ENCODE results near the gene FOXN3. TPM values are rescaled to one million over a fixed set of nuclear protein-coding genes. Genes with fewer than 3 reads are reported as not detected.

The FOXN3 gene
- polyA plus RNA-seq, 1 of the 3 experiments (the other 2 are of a cell fraction): 9.8 TPM

GRCh38 chr14:89319687-89320086 lies 97.3 kb downstream of the FOXN3 start:
- no peak for TF ChIP-seq CHD2 (IDR thresholded peaks at IDR 0.05; ENCODE audit: low read length, partially characterized antibody)
- ChIA-PET POLR2A (no interaction called here), CTCF (no interaction called here)
- Histone ChIP-seq H3F3A (replicated peaks; ENCODE audit: insufficient read depth) (no peaks in the 10 kb centered on the region), H3K27ac (ENCODE audit: low read depth in 2 of 2, low read length in 1 of 2) (no peak overlapping the region), H3K4me1 (ENCODE audit: control insufficient read depth in 1 of 2, insufficient read depth in 2 of 2, low read depth in 1 of 2, low read length in 1 of 2) (peaks cover 0 to 9% of the 10 kb centered on the region in 2 experiments; a peak in 1 of 4 replicates), H3K27me3 (ENCODE audit: insufficient read depth) (no peaks in the 10 kb centered on the region), H2AFZ (ENCODE audit: low read depth) (no peak overlapping the region), H4K20me1 (ENCODE audit: insufficient read depth) (no peaks in the 10 kb centered on the region), H3K79me2 (ENCODE audit: insufficient read depth) (no peaks in the 10 kb centered on the region), H3K36me3 (replicated peaks in 1 of 2; ENCODE audit: control insufficient read depth in 1 of 2, insufficient read depth in 2 of 2, low read length in 1 of 2) (no peaks in the 10 kb centered on the region), H3K4me3 (ENCODE audit: low read depth in 2 of 2, low read length in 1 of 2) (no peak overlapping the region), H3K9ac (no peak overlapping the region), H3K9me3 (no peaks in the 10 kb centered on the region), H3K4me2 (no peak overlapping the region), H3K9me2 (no peaks in the 10 kb centered on the region)
- DNase-seq: no peak
- 89% methylated on average over 4 of the region's 4 CpGs for WGBS (ENCODE audit: low lambda C conversion rate)

GRCh38 chr14:89317051-89317691 lies 99.9 kb downstream of the FOXN3 start:
- H4K20me1 ChIP-seq (ENCODE audit: insufficient read depth): no peaks in the 10 kb centered on the region
- no peak overlapping the region for H3K9ac ChIP-seq
- no peak overlapping the region for H3K4me2 ChIP-seq
- no peaks in the 10 kb centered on the region for H3F3A ChIP-seq (replicated peaks; ENCODE audit: insufficient read depth)
- no peak for DNase-seq
- no peaks in the 10 kb centered on the region for H3K79me2 ChIP-seq (ENCODE audit: insufficient read depth)
- WGBS (ENCODE audit: low lambda C conversion rate): 93% methylated on average over 4 of the region's 4 CpGs
- no peak overlapping the region for H2AFZ ChIP-seq (ENCODE audit: low read depth)
- no peaks in the 10 kb centered on the region for H3K27me3 ChIP-seq (ENCODE audit: insufficient read depth)
- TF ChIP-seq ZBTB33 (IDR thresholded peaks at IDR 0.05; ENCODE audit: borderline replicate concordance, low read depth): no peak
- TF ChIP-seq JUND (IDR thresholded peaks at IDR 0.05): no peak
- TF ChIP-seq, protein P1, sequence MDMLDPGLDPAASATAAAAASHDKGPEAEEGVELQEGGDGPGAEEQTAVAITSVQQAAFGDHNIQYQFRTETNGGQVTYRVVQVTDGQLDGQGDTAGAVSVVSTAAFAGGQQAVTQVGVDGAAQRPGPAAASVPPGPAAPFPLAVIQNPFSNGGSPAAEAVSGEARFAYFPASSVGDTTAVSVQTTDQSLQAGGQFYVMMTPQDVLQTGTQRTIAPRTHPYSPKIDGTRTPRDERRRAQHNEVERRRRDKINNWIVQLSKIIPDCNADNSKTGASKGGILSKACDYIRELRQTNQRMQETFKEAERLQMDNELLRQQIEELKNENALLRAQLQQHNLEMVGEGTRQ (IDR thresholded peaks at IDR 0.05; ENCODE audit: borderline replicate concordance, low read depth, low read length): no peak
- no peak for TF ChIP-seq RFX5 (IDR thresholded peaks at IDR 0.05; ENCODE audit: low read length)
- TF ChIP-seq YY1 (IDR thresholded peaks at IDR 0.05; ENCODE audit: low read depth): no peak
- no peak for TF ChIP-seq CHD2 (IDR thresholded peaks at IDR 0.05; ENCODE audit: low read length, partially characterized antibody)
- no peak for TF ChIP-seq TCF12 (IDR thresholded peaks at IDR 0.05)
- no peak for TF ChIP-seq MEF2A (IDR thresholded peaks at IDR 0.05; ENCODE audit: borderline replicate concordance, low read depth)
- TF ChIP-seq SMC3 (IDR thresholded peaks at IDR 0.05; ENCODE audit: low read depth, low read length): no peak
- no peak for TF ChIP-seq RAD21 (IDR thresholded peaks at IDR 0.05; ENCODE audit: low read length)
- TF ChIP-seq, protein P2, sequence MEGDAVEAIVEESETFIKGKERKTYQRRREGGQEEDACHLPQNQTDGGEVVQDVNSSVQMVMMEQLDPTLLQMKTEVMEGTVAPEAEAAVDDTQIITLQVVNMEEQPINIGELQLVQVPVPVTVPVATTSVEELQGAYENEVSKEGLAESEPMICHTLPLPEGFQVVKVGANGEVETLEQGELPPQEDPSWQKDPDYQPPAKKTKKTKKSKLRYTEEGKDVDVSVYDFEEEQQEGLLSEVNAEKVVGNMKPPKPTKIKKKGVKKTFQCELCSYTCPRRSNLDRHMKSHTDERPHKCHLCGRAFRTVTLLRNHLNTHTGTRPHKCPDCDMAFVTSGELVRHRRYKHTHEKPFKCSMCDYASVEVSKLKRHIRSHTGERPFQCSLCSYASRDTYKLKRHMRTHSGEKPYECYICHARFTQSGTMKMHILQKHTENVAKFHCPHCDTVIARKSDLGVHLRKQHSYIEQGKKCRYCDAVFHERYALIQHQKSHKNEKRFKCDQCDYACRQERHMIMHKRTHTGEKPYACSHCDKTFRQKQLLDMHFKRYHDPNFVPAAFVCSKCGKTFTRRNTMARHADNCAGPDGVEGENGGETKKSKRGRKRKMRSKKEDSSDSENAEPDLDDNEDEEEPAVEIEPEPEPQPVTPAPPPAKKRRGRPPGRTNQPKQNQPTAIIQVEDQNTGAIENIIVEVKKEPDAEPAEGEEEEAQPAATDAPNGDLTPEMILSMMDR (IDR thresholded peaks at IDR 0.05): no peak
- TF ChIP-seq SIN3A (IDR thresholded peaks at IDR 0.05; ENCODE audit: borderline replicate concordance, low read depth, low read length): no peak
- no peak for TF ChIP-seq GATA2 (CRISPR knock-in tag; IDR thresholded peaks at IDR 0.05)
- no peak for TF ChIP-seq EP300 (IDR thresholded peaks at IDR 0.05; ENCODE audit: borderline replicate concordance in 1 of 2, low read depth in 1 of 2, low read length in 1 of 2)
- no peak for TF ChIP-seq FOXJ3 (CRISPR knock-in tag; IDR thresholded peaks at IDR 0.05)
- no peak for TF ChIP-seq FOXM1 (IDR thresholded peaks at IDR 0.05; ENCODE audit: low read depth)
- TF ChIP-seq ELF1 (IDR thresholded peaks at IDR 0.05): no peak
- no peak for TF ChIP-seq TAF1 (IDR thresholded peaks at IDR 0.05; ENCODE audit: borderline replicate concordance, low read depth, low read length)
- H3K4me1 ChIP-seq (ENCODE audit: control insufficient read depth in 1 of 2, insufficient read depth in 2 of 2, low read depth in 1 of 2, low read length in 1 of 2): peaks cover 0 to 9% of the 10 kb centered on the region in 2 experiments; a peak in 1 of 4 replicates
- ChIA-PET POLR2A (no interaction called here), CTCF (no interaction called here)
- no peaks in the 10 kb centered on the region for H3K36me3 ChIP-seq (replicated peaks in 1 of 2; ENCODE audit: control insufficient read depth in 1 of 2, insufficient read depth in 2 of 2, low read length in 1 of 2)
- no peaks in the 10 kb centered on the region for H3K9me2 ChIP-seq
- no peak overlapping the region for H3K4me3 ChIP-seq (ENCODE audit: low read depth in 2 of 2, low read length in 1 of 2)
- peak overlapping the region in 1 of 2 experiments; percentile 29; a peak in 1 of 4 replicates for H3K27ac ChIP-seq (ENCODE audit: low read depth in 2 of 2, low read length in 1 of 2)
- no peaks in the 10 kb centered on the region for H3K9me3 ChIP-seq

All from SK-N-SH (cell line).